Mesenchymal stem cell (in vitro differentiated cells and primary cell): ENCODE data around the gene PRLH.

Experiments
- DNase-seq: peaks from one replicate; pipeline ENCODE4 v3.0.0-alpha.2; 2013
- H2AFZ ChIP-seq: one replicate; pipeline ENCODE4 v1.6.1; 2013; ENCODE audit warnings: low read depth, mild to moderate bottlenecking, control low read depth, inconsistent platforms, low read length, moderate library complexity
- H2AK5ac ChIP-seq: 2 replicates; pipeline ENCODE4 v1.6.1; 2013; ENCODE audit warnings: low read length, moderate library complexity, mild to moderate bottlenecking, inconsistent platforms; ENCODE audit not compliant: severe bottlenecking
- H2BK120ac ChIP-seq: one replicate; pipeline ENCODE4 v1.6.1; 2013; ENCODE audit warnings: low read depth, mild to moderate bottlenecking, inconsistent platforms, low read length, moderate library complexity
- H2BK12ac ChIP-seq, 2 experiments: one replicate each; pipeline ENCODE4 v1.6.1; 2013; ENCODE audit warnings: inconsistent platforms in 2 of 2, low read length in 2 of 2, mild to moderate bottlenecking in 2 of 2, moderate library complexity in 2 of 2, control low read depth in 1 of 2
- H2BK15ac ChIP-seq: one replicate; pipeline ENCODE4 v1.6.1; 2013; ENCODE audit warnings: mild to moderate bottlenecking, low read depth, inconsistent platforms; ENCODE audit not compliant: poor library complexity, severe bottlenecking
- H2BK5ac ChIP-seq: 2 replicates; pipeline ENCODE4 v1.6.1; 2013; ENCODE audit warnings: low read depth, mild to moderate bottlenecking, low read length, control low read depth, inconsistent platforms; ENCODE audit not compliant: poor library complexity, severe bottlenecking
- H3K14ac ChIP-seq, 2 experiments: one replicate each; pipeline ENCODE4 v1.6.1; 2013; ENCODE audit warnings: inconsistent platforms in 2 of 2, low read length in 2 of 2, control low read depth in 1 of 2, mild to moderate bottlenecking in 1 of 2, moderate library complexity in 1 of 2
- H3K18ac ChIP-seq, 2 experiments: one replicate each; pipeline ENCODE4 v1.6.1; 2013; ENCODE audit warnings: inconsistent platforms in 2 of 2, low read length in 2 of 2, control low read depth in 1 of 2, low read depth in 1 of 2, mild to moderate bottlenecking in 1 of 2
- H3K23ac ChIP-seq, 2 experiments: one replicate each; pipeline ENCODE4 v1.6.1; 2013; ENCODE audit warnings: inconsistent platforms in 2 of 2, low read length in 2 of 2, mild to moderate bottlenecking in 2 of 2, moderate library complexity in 2 of 2, control low read depth in 1 of 2
- H3K27ac ChIP-seq: 2 replicates; pipeline ENCODE4 v1.5.1; 2013; ENCODE audit warnings: mild to moderate bottlenecking, moderate library complexity, low read length, control low read depth, inconsistent platforms; ENCODE audit not compliant: poor library complexity, severe bottlenecking
- H3K27me3 ChIP-seq, 2 experiments: 2 replicates each; pipeline versions ENCODE4 v1.6.1 to v1.7.0; 2013; ENCODE audit warnings: low read length in 2 of 2, mild to moderate bottlenecking in 2 of 2, moderate library complexity in 2 of 2, control low read depth in 1 of 2, inconsistent platforms in 1 of 2; ENCODE audit not compliant: control insufficient read depth in 1 of 2, insufficient read depth in 1 of 2
- H3K36me3 ChIP-seq, 2 experiments: 2 replicates each; pipeline versions ENCODE4 v1.6.1 to v1.7.0; 2013; ENCODE audit warnings: low read length in 2 of 2, control low read depth in 1 of 2, inconsistent platforms in 1 of 2, low read depth in 1 of 2, mild to moderate bottlenecking in 1 of 2; ENCODE audit not compliant: insufficient read depth in 2 of 2, control insufficient read depth in 1 of 2
- H3K4ac ChIP-seq, 2 experiments: one replicate each; pipeline ENCODE4 v1.6.1; 2013; ENCODE audit warnings: inconsistent platforms in 2 of 2, low read length in 2 of 2, mild to moderate bottlenecking in 2 of 2, moderate library complexity in 2 of 2, control low read depth in 1 of 2, low read depth in 1 of 2
- H3K4me1 ChIP-seq: 2 replicates; pipeline ENCODE4 v1.6.1; 2013; ENCODE audit warnings: low read depth, low read length, control low read depth; ENCODE audit not compliant: control insufficient read depth, insufficient read depth
- H3K4me2 ChIP-seq: 2 replicates; pipeline ENCODE4 v1.6.1; 2013; ENCODE audit warnings: low read length, mild to moderate bottlenecking, inconsistent platforms; ENCODE audit not compliant: poor library complexity, severe bottlenecking
- H3K4me3 ChIP-seq, 2 experiments: 2 replicates each; pipeline versions ENCODE4 v1.5.1 to v1.7.0; 2013; ENCODE audit warnings: low read length in 2 of 2, mild to moderate bottlenecking in 2 of 2, control low read depth in 1 of 2, low read depth in 1 of 2; ENCODE audit not compliant: insufficient read depth in 1 of 2
- H3K79me1 ChIP-seq: replicated peaks from 2 replicates; pipeline ENCODE4 v1.6.1; 2013; ENCODE audit warnings: mild to moderate bottlenecking, control low read depth, low read length, inconsistent platforms; ENCODE audit not compliant: poor library complexity, severe bottlenecking
- H3K9ac ChIP-seq: 2 replicates; pipeline ENCODE4 v1.7.0; 2013; ENCODE audit warnings: mild to moderate bottlenecking, low read length, moderate library complexity
- H3K9me3 ChIP-seq: 2 replicates; pipeline ENCODE4 v1.7.0; 2013; ENCODE audit warnings: mild to moderate bottlenecking, low read length; ENCODE audit not compliant: control insufficient read depth
- H4K8ac ChIP-seq: one replicate; pipeline ENCODE4 v1.6.1; 2013; ENCODE audit warnings: inconsistent platforms, mild to moderate bottlenecking, low read length, moderate library complexity
- H4K91ac ChIP-seq: one replicate; pipeline ENCODE4 v1.6.1; 2013; ENCODE audit warnings: mild to moderate bottlenecking, low read length, inconsistent platforms
- WGBS: methylation state at CpG from one replicate; pipeline ENCODE4 v1.1.7; 2013; ENCODE audit warnings: mixed read lengths; 5-methylcytosine and 5-hydroxymethylcytosine counted together

PRLH gene

DNA sequence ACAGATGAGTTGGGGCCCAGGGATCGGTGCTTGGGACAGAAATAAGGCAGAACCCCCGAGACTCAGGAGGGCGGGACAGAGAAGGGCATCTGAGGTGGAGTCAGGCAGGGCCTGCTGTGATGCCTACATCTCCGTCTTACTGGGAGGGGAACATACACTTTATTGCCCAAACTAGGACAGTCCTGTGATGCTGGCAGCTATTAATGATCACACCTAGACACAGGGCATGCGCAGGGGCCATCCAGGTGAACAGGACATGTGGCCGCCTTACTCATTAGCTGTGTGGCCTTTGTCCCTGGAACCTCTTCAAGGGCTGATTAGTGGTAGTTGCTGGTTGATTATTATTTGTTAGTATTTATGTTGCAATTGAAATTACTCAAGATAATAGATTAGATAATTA, 46.1 kb upstream of the PRLH start:
- Histone ChIP-seq H3K4me3 (no peak overlapping the region), H3K27ac (no peak overlapping the region), H2BK120ac (no peak overlapping the region), H2AFZ (no peak overlapping the region), H3K27me3 (no peaks in the 10 kb centered on the region), H3K23ac (no peak overlapping the region), H3K4me1 (peaks cover 2% of the 10 kb centered on the region), H3K4ac (no peak overlapping the region), H3K9me3 (no peaks in the 10 kb centered on the region), H4K91ac (peak overlapping the region; percentile 43), H2BK12ac (no peak overlapping the region), H3K18ac (no peak overlapping the region), H3K36me3 (peaks cover 7 to 62% of the 10 kb centered on the region in 2 experiments), H2BK5ac (no peak overlapping the region), H3K79me1 (peaks cover 44% of the 10 kb centered on the region), H2BK15ac (no peak overlapping the region), H3K14ac (no peak overlapping the region), H3K4me2 (no peak overlapping the region), H4K8ac (no peak overlapping the region), H3K9ac (no peak overlapping the region), H2AK5ac (no peak overlapping the region)
- 93% methylated on average over 6 of the region's 6 CpGs for WGBS
- DNase-seq = no peak

DNA sequence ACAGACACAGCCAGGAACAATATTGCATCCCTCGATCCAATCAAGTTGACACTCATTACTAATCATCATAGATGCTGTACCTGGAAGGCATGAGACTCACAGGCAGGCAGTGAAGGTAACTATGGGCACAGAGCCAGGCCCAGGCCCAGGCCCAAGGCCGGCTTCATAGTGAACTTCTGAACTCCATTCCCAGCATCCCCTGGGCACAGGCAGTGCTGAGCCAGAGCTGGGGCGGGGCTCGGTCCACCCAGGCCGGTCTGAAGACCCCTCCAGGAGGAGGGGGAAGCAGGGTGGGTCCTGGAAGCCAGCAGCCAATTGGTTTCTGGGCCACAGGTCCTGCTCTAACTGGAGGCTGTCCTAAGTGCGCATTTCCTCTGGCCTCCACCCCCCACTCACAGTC, 41.7 kb upstream of the PRLH start:
- Histone ChIP-seq H2BK12ac (no peak overlapping the region), H2BK15ac (no peak overlapping the region), H3K9ac (no peak overlapping the region), H3K18ac (no peak overlapping the region), H4K8ac (no peak overlapping the region), H2AK5ac (no peak overlapping the region), H2AFZ (no peak overlapping the region), H3K79me1 (peaks cover 25% of the 10 kb centered on the region), H3K27ac (no peak overlapping the region), H3K23ac (no peak overlapping the region), H2BK120ac (no peak overlapping the region), H4K91ac (no peak overlapping the region), H3K4ac (no peak overlapping the region), H3K4me1 (no peaks in the 10 kb centered on the region), H3K14ac (no peak overlapping the region), H3K4me3 (peak overlapping the region in 1 of 2 experiments; percentile 15), H3K9me3 (no peaks in the 10 kb centered on the region), H3K27me3 (no peaks in the 10 kb centered on the region), H3K36me3 (peaks cover 29 to 46% of the 10 kb centered on the region in 2 experiments), H2BK5ac (no peak overlapping the region), H3K4me2 (no peak overlapping the region)
- DNase-seq = no peak
- 87% methylated on average over 6 of the region's 6 CpGs for WGBS

DNA sequence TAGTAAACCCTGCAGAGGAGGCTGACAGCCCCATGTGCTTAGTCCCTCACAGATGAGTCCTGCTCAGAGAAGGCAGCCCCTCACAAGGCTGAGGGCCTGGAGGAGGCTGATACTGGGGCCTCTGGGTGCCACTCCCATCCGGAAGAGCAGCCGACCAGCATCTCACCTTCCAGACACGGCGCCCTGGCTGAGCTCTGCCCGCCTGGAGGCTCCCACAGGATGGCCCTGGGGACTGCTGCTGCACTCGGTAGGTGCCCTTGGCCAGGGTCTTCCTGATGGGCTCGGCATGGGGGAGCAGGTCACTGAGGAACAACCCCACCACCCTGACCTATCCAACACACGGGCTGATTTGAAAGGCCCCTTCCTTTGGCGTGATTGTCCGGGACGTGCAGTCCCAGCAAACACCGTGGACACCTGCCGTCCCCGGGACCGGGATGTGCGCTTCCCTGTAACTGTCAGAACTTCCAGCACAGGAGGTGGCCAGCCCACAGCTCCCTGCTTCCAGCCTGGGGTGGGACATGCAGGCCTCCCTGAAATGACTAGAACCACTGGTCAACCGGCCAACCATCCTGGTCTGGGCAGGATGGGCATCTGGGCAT, 40.7 kb upstream of the PRLH start:
- H4K91ac ChIP-seq = no peak overlapping the region
- no peak overlapping the region for H3K4me3 ChIP-seq
- H3K18ac ChIP-seq = no peak overlapping the region
- peaks cover 23% of the 10 kb centered on the region for H3K79me1 ChIP-seq
- no peaks in the 10 kb centered on the region for H3K27me3 ChIP-seq
- H3K4me2 ChIP-seq = no peak overlapping the region
- H3K23ac ChIP-seq = no peak overlapping the region
- no peak for DNase-seq
- H4K8ac ChIP-seq = peak overlapping the region; percentile 49
- H2BK15ac ChIP-seq = peak overlapping the region; percentile 33
- H3K4me1 ChIP-seq = no peaks in the 10 kb centered on the region
- H2AK5ac ChIP-seq = no peak overlapping the region
- WGBS = 95% methylated on average over 17 of the region's 17 CpGs
- H3K9ac ChIP-seq = no peak overlapping the region
- no peak overlapping the region for H2BK12ac ChIP-seq
- no peak overlapping the region for H2BK5ac ChIP-seq
- no peaks in the 10 kb centered on the region for H3K9me3 ChIP-seq
- peaks cover 28 to 48% of the 10 kb centered on the region in 2 experiments for H3K36me3 ChIP-seq
- no peak overlapping the region for H3K4ac ChIP-seq
- H3K14ac ChIP-seq = no peak overlapping the region
- no peak overlapping the region for H3K27ac ChIP-seq
- H2AFZ ChIP-seq = no peak overlapping the region
- no peak overlapping the region for H2BK120ac ChIP-seq

DNA sequence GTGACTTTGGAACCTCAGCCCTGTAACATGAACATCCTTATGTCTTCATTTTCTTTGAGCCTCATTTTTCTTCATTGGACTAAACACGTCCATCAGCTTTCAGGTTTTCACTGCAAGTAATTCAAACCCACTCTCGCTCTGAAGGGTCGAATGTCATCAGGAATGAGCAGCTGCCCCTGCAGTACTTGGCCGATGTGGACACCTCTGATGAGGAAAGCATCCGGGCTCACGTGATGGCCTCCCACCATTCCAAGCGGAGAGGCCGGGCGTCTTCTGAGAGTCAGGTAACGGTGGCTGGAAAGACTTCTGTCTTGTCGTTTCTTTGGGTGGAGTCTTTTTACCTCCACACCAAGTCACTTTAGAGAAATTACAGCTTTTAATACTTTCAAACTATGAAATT, 39.1 kb upstream of the PRLH start:
- Histone ChIP-seq H2BK12ac (no peak overlapping the region), H3K27ac (no peak overlapping the region), H4K8ac (no peak overlapping the region), H3K23ac (no peak overlapping the region), H3K79me1 (peaks cover 34% of the 10 kb centered on the region), H3K4ac (no peak overlapping the region), H3K9ac (no peak overlapping the region), H4K91ac (no peak overlapping the region), H3K4me2 (no peak overlapping the region), H3K4me3 (no peak overlapping the region), H2BK15ac (no peak overlapping the region), H2AFZ (no peak overlapping the region), H3K27me3 (no peaks in the 10 kb centered on the region), H3K14ac (no peak overlapping the region), H2AK5ac (no peak overlapping the region), H3K36me3 (peaks cover 34 to 58% of the 10 kb centered on the region in 2 experiments), H2BK5ac (no peak overlapping the region), H2BK120ac (no peak overlapping the region), H3K4me1 (no peaks in the 10 kb centered on the region), H3K18ac (no peak overlapping the region), H3K9me3 (no peaks in the 10 kb centered on the region)
- DNase-seq = no peak
- 94% methylated on average over 11 of the region's 11 CpGs for WGBS
